ENCODE results near the gene KEAP1. TPM values are rescaled to one million over a fixed set of nuclear protein-coding genes. Genes with fewer than 3 reads are reported as not detected.
A peak's percentile ranks its signal among the peaks of the same experiment; 100 is the strongest.

The KEAP1 gene
- total and polyA plus RNA-seq, 2 of the 13 experiments (the other 11 are each of a cell fraction or from before 2014, with no cell fraction given), result 56.7 to 72.9 TPM

GRCh38 chr19:10461047-10461949 lies 41.9 kb downstream of the KEAP1 start:
- Histone ChIP-seq H3K4me2 (ENCODE audit: low read depth, low read length) (no peak overlapping the region), H4K20me1 (ENCODE audit: insufficient read depth, low read length) (no peaks in the 10 kb centered on the region), H3K9ac (ENCODE audit: insufficient read depth, low read depth, low read length) (no peak overlapping the region), H3K36me3 (replicated peaks in 1 of 2; ENCODE audit: control insufficient read depth in 1 of 2, insufficient read depth in 2 of 2, low read length in 2 of 2) (0 out of 5 replicates have a peak, but pooled peaks cover 0 to 6% of the 10 kb centered on the region in 2 experiments), H3K27me3 (ENCODE audit: control insufficient read depth in 1 of 2, insufficient read depth in 2 of 2, low read length in 2 of 2) (no peaks in the 10 kb centered on the region), H3K4me3 (replicated peaks in 1 of 3; ENCODE audit: insufficient read depth in 1 of 3, low read depth in 2 of 3, low read length in 3 of 3) (no peak overlapping the region), H2AFZ (ENCODE audit: low read length) (no peak overlapping the region), H3K79me2 (ENCODE audit: insufficient read depth, low read length) (no peaks in the 10 kb centered on the region), H3K27ac (ENCODE audit: extremely low read length, insufficient read depth, low read length) (no peak overlapping the region), H3K4me1 (ENCODE audit: insufficient read depth, low read length) (no peaks in the 10 kb centered on the region), H3K9me3 (ENCODE audit: low read length) (no peaks in the 10 kb centered on the region)
- no TSS peak for BruUV-seq (replicated peaks)
- FAIRE-seq (no peak), DNase-seq (ENCODE audit: low spot score) (peak; percentile 12), ATAC-seq (peak; percentile 78)
- 91% methylated on average over 38 of the region's 45 CpGs for WGBS (ENCODE audit: low lambda C conversion rate)
- in situ Hi-C loops (cut with HindIII; ENCODE audit: extremely low pct_ligation_motif_present, low pct_unique_long_range_greater_than_20kb), result no loop called here
- POLR2A ChIA-PET, result no interaction called here
- intact Hi-C loops (cut with micrococcal nuclease; ENCODE audit: unreplicated experiment), result no loop called here
- CTCF ChIA-PET (ENCODE audit: low intra/inter-chr PET ratio, low total read pairs), result no interaction called here
- TF ChIP-seq ZNF263 (CRISPR knock-in tag; IDR thresholded peaks at IDR 0.05) (no peak), BCL6 (CRISPR knock-in tag; IDR thresholded peaks at IDR 0.05) (no peak), TERF1 (CRISPR knock-in tag; IDR thresholded peaks at IDR 0.05) (no peak), TMF1 (CRISPR knock-in tag; IDR thresholded peaks at IDR 0.05; ENCODE audit: low read depth) (no peak), LRRFIP1 (CRISPR knock-in tag; conservative IDR thresholded peaks at IDR 0.05) (no peak), ZNF414 (CRISPR knock-in tag; IDR thresholded peaks at IDR 0.05) (no peak), MBNL3 (CRISPR knock-in tag; conservative IDR thresholded peaks at IDR 0.05) (no peak), NRL (CRISPR knock-in tag; IDR thresholded peaks at IDR 0.05; ENCODE audit: borderline replicate concordance) (no peak), PRDM15 (CRISPR knock-in tag; IDR thresholded peaks at IDR 0.05) (no peak), MXI1 (IDR thresholded peaks at IDR 0.05; ENCODE audit: borderline replicate concordance, low read depth, low read length) (no peak)

Data from HepG2 (cell line).